Ovary (tissue), 3 donors: Measurements from ENCODE around the gene UFSP1.

ENCODE experiments used
- CTCF ChIP-seq, 3 donors: fragments of 450-650 bp in 2 of 3; fragments of 200-600 bp in 1 of 3; IDR thresholded peaks; one replicate each; pipeline versions ENCODE4 v1.5.1 to v1.8.0; 2016 to 2022; ENCODE audit warnings: antibody characterized with exemption in 3 of 3, mild to moderate bottlenecking in 1 of 3
- POLR2A ChIP-seq: fragments of 450-650 bp; IDR thresholded peaks from one replicate; pipeline ENCODE4 v1.6.1; 2017; ENCODE audit warnings: antibody characterized with exemption, mild to moderate bottlenecking, moderate library complexity
- donor health status: DM: no; HTN: no; CAD: no.

- TF ChIP-seq POLR2A = peak; percentile 98
- peak; percentile 49 to 90 (median 86) for TF ChIP-seq CTCF (IDR thresholded peaks at IDR 0.05)
Observed at GRCh38 chr7:100874577-100875355, 14.7 kb downstream of the UFSP1 start, which contains the start of gene SRRT.
